Gastroesophageal sphincter (tissue), 4 donors: ENCODE measurements around the gene CDK9. TPM values are rescaled to one million over a fixed set of nuclear protein-coding genes. Genes with fewer than 3 reads are reported as not detected.
A peak's percentile ranks its signal among the peaks of the same experiment; 100 is the strongest.
"Not testable (repeated sequence)": the region's sequence is repeated elsewhere in the genome, so short reads cannot be mapped to it uniquely, and the experiment has no call there.

Source experiments
- ATAC-seq: fragments of 150-250 bp; one replicate; pipeline ENCODE4 v1.9.1; 2016; ENCODE audit warnings: mild to moderate bottlenecking, moderate library complexity
- H3K27ac ChIP-seq, 4 donors: fragments of 200-600 bp; sonication (generic) in 3 of 4; 1 replicate in 3 of 4; 2 replicates in 1 of 4; pipeline ENCODE4 v1.5.1; 2016 to 2019
- H3K27me3 ChIP-seq: fragments of 200-600 bp; sonication (generic); one replicate; pipeline ENCODE4 v1.5.1; 2019
- H3K36me3 ChIP-seq, 2 donors: fragments of 200-600 bp; sonication (generic); one replicate each; pipeline ENCODE4 v1.5.1; 2019; ENCODE audit warnings: control low read depth in 1 of 2
- H3K4me1 ChIP-seq, 3 donors: fragments of 200-600 bp; sonication (generic); 1 replicate in 2 of 3; 2 replicates in 1 of 3; pipeline ENCODE4 v1.5.1; 2016 to 2019; ENCODE audit warnings: control low read depth in 2 of 3
- H3K4me3 ChIP-seq, 2 donors: fragments of 200-600 bp; sonication (generic); one replicate each; pipeline ENCODE4 v1.5.1; 2019; ENCODE audit warnings: mild to moderate bottlenecking in 1 of 2, moderate library complexity in 1 of 2
- H3K9me3 ChIP-seq, 3 donors: fragments of 200-600 bp; sonication (generic); one replicate each; pipeline ENCODE4 v1.5.1; 2017 to 2019; ENCODE audit warnings: control low read depth in 2 of 3
- EP300 ChIP-seq: sonication (generic); formaldehyde crosslinking; IDR thresholded peaks from one replicate; pipeline ENCODE4 v1.6.1; 2017; ENCODE audit warnings: antibody characterized with exemption, mild to moderate bottlenecking
- POLR2A ChIP-seq, 2 donors: fragments of 450-650 bp; IDR thresholded peaks; one replicate each; pipeline ENCODE4 v1.6.1; 2017; ENCODE audit warnings: antibody characterized with exemption in 2 of 2, mild to moderate bottlenecking in 2 of 2, moderate library complexity in 1 of 2
- POLR2AphosphoS5 ChIP-seq: sonication (generic); formaldehyde crosslinking; IDR thresholded peaks from one replicate; pipeline ENCODE4 v1.6.1; 2017; ENCODE audit warnings: antibody characterized with exemption
- WGBS, 2 donors: methylation state at CpG; one replicate each; pipeline ENCODE4 v1.1.5; 2018; ENCODE audit warnings: low coverage in 1 of 2; 5-methylcytosine and 5-hydroxymethylcytosine counted together
- total RNA-seq, 4 donors: library from RNA; depleted of rRNA; stranded (reverse); fragments of >200 nt; gene quantifications; one replicate each; pipeline ENCODE4 v1.1.0, GENCODE V29; 2016
- TF ChIP-seq, protein P1 (sequence below), 4 experiments: fragments of 200-600 bp in 2 of 4; fragments of 450-650 bp in 2 of 4; sonication (generic) in 1 of 4; IDR thresholded peaks; one replicate each; pipeline ENCODE4 v1.5.1; 2017 to 2019; ENCODE audit warnings: antibody characterized with exemption in 4 of 4, mild to moderate bottlenecking in 2 of 4, moderate library complexity in 2 of 4

Gene CDK9
- total RNA-seq, 4 donors from 2014 or later: 81.8 to 92.8 (median 86.5) TPM

DNA sequence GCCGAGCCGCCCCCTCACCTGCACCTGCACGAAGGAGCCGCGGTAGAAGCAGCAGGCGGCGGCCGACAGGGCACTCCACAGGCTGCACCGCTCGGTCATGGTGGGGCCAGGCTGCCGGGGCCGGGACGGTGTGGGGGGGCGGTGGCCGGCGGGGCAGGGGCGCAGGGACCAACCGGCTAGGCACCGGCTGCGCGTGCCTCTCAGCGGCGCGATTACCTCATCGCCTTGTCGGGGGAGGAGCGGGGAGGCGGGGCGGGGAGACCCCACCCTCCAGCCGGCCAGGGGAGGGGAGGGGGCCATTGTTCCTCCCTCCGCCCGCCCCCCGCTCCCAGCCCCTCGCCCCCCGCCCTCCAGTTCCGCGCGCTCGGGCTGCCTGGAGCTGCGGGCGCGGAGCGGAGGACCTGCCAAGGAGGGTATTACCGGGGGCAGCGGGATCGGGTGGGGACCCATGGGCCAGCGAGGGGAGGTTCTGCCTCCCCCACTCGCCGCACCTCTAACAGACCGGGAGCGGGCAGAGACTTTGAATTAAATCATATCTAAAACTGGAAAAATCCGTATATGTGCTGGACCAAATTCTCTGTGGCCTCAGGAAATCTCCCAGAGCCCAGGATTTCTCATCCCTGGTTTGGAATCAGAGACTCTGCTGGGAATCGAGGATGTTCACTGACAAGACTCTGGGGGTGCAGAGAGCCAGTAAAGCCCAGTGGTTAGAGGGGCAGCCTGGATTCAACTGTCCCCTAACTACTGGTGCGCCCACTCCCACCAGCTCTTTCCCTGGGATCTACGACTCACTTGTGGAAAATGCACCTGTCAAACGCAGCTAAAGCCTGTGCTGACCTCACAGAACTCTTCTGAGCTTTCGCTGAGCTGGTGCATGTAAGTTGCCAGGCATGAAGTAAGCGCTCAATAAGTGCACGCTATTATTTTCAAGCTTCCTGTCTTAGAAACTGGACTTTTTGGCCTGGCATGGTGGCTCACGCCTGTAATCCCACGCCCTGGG is 30.5 kb upstream of the CDK9 start:
- Histone ChIP-seq H3K4me1 (peaks cover 0 to 22% (median 12%) of the 10 kb centered on the region in 3 donors), H3K27me3 (peaks cover 77% of the 10 kb centered on the region), H3K36me3 (peaks cover 0 to 12% of the 10 kb centered on the region in 2 donors), H3K27ac (peak overlapping the region in 2 of 4 donors; percentile 35 to 47), H3K9me3 (no peaks in the 10 kb centered on the region), H3K4me3 (peak overlapping the region in 1 of 2 donors; percentile 24)
- TF ChIP-seq POLR2AphosphoS5 (no peak), POLR2A (IDR thresholded peaks at IDR 0.05) (no peak), EP300 (no peak)
- TF ChIP-seq, protein P1, sequence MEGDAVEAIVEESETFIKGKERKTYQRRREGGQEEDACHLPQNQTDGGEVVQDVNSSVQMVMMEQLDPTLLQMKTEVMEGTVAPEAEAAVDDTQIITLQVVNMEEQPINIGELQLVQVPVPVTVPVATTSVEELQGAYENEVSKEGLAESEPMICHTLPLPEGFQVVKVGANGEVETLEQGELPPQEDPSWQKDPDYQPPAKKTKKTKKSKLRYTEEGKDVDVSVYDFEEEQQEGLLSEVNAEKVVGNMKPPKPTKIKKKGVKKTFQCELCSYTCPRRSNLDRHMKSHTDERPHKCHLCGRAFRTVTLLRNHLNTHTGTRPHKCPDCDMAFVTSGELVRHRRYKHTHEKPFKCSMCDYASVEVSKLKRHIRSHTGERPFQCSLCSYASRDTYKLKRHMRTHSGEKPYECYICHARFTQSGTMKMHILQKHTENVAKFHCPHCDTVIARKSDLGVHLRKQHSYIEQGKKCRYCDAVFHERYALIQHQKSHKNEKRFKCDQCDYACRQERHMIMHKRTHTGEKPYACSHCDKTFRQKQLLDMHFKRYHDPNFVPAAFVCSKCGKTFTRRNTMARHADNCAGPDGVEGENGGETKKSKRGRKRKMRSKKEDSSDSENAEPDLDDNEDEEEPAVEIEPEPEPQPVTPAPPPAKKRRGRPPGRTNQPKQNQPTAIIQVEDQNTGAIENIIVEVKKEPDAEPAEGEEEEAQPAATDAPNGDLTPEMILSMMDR (IDR thresholded peaks at IDR 0.05): no peak
- WGBS, 2 donors: 7% methylated on average over 3 of the region's 61 CpGs; no CpG with 5 or more reads in 1 of the 2 donors
- ATAC-seq: peak; percentile 14

DNA sequence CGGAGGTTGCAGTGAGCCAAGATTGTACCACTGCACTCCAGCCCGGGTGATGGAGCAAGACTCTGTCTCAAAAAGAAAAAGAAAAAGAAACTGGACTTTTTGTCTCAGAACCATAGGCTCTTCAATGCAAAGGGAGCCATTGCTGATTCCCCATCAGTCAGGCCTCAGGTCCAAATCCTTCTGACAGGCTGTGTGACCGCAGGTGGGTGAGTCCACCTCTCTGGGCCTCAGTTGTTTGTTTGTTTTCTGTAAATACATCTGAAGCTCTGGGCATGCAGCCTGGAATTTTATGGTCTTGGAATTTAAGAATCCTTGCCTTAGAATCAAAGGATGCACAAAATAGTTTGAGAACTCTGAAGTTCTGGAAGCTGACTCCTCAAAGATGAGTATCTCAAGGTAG is 29.6 kb upstream of the CDK9 start:
- H3K27ac ChIP-seq: no peak overlapping the region

DNA sequence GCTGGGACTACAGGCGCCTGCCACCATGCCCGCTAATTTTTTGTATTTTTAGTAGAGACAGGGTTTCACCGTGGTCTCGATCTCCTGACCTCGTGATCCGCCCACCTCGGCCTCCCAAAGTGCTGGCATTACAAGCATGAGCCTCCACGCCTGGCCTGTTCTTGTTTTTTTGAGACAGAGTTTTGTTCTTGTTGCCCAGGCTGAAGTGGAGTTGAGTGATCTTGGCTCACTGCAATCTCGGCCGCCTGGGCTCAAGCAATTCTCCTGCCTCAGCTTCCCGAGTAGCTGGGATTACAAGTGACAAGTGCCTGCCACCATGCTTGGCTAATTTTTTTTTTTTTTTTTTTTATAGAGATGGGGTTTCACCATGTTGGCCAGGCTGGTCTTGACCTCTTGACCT is 29.1 kb upstream of the CDK9 start:
- Histone ChIP-seq H3K27me3 (peaks cover 79% of the 10 kb centered on the region), H3K4me1 (peaks cover 0 to 29% (median 12%) of the 10 kb centered on the region in 3 donors)
- WGBS, 2 donors: 87 to 89% methylated on average over 10 to 11 of the region's 11 CpGs
- H3K4me3 ChIP-seq, H3K36me3 ChIP-seq, H3K9me3 ChIP-seq, ATAC-seq, H3K27ac ChIP-seq: not testable (repeated sequence)

More for the DNA sequence above, 29.6 kb upstream of the CDK9 start:
- TF ChIP-seq, protein P1 (IDR thresholded peaks at IDR 0.05): no peak
- TF ChIP-seq POLR2A (IDR thresholded peaks at IDR 0.05) (no peak), EP300 (no peak), POLR2AphosphoS5 (no peak)
- peaks cover 0 to 23% (median 12%) of the 10 kb centered on the region in 3 donors for H3K4me1 ChIP-seq
- no peak for ATAC-seq
- WGBS, 2 donors: 82% methylated on average over 2 of the region's 3 CpGs; no CpG with 5 or more reads in 1 of the 2 donors
- H3K9me3 ChIP-seq: no peaks in the 10 kb centered on the region
- peaks cover 80% of the 10 kb centered on the region for H3K27me3 ChIP-seq
- no peak overlapping the region for H3K4me3 ChIP-seq
- H3K36me3 ChIP-seq: peaks cover 0 to 3% of the 10 kb centered on the region in 2 donors

DNA sequence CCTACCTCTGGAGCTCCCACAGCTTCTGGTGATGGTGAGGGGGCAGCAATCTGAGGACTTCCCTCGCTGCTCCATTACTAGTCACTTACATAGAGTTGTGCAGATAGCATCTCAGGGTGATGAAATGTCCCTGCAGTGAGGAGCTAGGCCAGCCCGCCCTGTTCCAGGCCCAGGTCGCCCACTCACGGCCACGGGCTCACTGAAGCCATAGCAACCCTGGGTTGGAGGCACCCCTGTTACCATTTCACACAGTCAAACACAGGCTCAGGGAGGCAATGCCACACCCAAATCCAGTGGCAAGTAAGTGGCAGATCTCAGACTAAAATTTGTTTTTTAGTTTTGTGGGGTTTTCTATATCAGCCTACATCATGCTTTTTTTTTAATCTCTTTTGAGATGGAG is 27.0 kb upstream of the CDK9 start:
- Histone ChIP-seq H3K27me3 (peaks cover 76% of the 10 kb centered on the region), H3K36me3 (peaks cover 0 to 3% of the 10 kb centered on the region in 2 donors), H3K4me3 (no peak overlapping the region), H3K9me3 (no peaks in the 10 kb centered on the region), H3K27ac (no peak overlapping the region), H3K4me1 (peaks cover 0 to 41% (median 11%) of the 10 kb centered on the region in 3 donors)
- 89% methylated on average over 3 of the region's 5 CpGs; no CpG with 5 or more reads in 1 of the 2 donors for WGBS, 2 donors
- no peak for ATAC-seq
- no peak for TF ChIP-seq EP300
- no peak for TF ChIP-seq POLR2A (IDR thresholded peaks at IDR 0.05)
- TF ChIP-seq POLR2AphosphoS5: no peak
- TF ChIP-seq, protein P1 (IDR thresholded peaks at IDR 0.05): no peak

DNA sequence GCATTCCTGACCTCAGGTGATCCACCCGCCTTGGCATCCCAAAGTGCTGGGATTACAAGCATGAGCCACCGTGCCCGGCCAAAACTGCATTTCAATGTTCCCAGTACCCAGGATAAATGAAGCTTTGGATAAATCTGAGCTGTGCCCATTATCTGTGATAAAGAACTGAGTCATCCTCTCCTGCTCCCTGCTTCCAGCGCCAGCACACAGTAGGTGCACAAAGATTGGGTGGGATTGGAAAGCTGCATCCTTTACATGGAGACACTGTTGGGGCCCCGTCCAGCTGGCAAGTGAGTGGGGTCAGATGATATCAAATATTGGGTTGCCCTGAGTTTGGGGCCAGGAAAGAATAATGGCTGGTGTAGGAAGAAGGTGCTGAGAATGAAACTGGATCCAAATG is 24.8 kb upstream of the CDK9 start:
- no peaks in the 10 kb centered on the region for H3K9me3 ChIP-seq
- peak overlapping the region in 2 of 4 donors; percentile 61 to 69 for H3K27ac ChIP-seq
- H3K4me1 ChIP-seq: peaks cover 0 to 24% (median 0%) of the 10 kb centered on the region in 3 donors
- WGBS, 2 donors: 100% methylated on average over 1 of the region's 5 CpGs; no CpG with 5 or more reads in 1 of the 2 donors
- no peak for TF ChIP-seq POLR2AphosphoS5
- TF ChIP-seq POLR2A (IDR thresholded peaks at IDR 0.05): no peak
- TF ChIP-seq, protein P1 (IDR thresholded peaks at IDR 0.05): no peak
- TF ChIP-seq EP300: no peak
- no peak for ATAC-seq
- peak overlapping the region in 1 of 2 donors; percentile 16 for H3K4me3 ChIP-seq
- no peaks in the 10 kb centered on the region for H3K36me3 ChIP-seq
- peaks cover 66% of the 10 kb centered on the region for H3K27me3 ChIP-seq
